ENCODE data around the gene CPA1.

The CPA1 gene

GRCh38 chr7:130397051-130397757 is 16.9 kb downstream of the CPA1 start:
- DNase-seq: no peak

GRCh38 chr7:130397758-130398073 is 17.4 kb downstream of the CPA1 start:
- no peak for DNase-seq

DNA sequence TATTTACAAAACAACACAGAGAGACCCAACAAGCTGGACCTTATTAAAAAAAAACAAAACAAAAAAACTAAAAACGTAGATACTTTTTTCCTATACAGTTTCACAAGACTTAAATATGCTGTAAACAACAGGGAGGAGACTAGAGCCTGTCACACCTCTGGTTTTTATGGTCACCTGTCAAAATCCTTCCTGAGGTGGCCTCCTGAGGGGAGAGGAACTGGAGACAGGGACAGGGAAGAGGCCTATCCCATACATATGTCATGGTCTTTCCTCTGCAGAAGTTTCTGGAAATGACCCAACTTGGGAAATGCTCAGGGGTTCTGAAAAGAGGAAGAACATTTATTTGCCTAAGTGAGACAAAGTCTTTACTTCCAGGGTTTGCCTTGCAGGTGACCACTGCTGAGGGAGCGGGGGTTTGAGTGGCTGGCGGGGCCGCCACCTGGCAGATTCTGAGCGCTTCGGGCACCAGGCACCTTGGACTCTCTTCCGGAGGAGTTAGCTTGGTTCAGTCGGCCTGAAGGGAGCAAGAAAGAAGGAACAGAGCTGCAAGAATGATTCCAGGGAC is 18.3 kb downstream of the CPA1 start:
- no peak for DNase-seq

- no peak for DNase-seq
Observed at GRCh38 chr7:130400120-130400572, 19.9 kb downstream of the CPA1 start.

DNA sequence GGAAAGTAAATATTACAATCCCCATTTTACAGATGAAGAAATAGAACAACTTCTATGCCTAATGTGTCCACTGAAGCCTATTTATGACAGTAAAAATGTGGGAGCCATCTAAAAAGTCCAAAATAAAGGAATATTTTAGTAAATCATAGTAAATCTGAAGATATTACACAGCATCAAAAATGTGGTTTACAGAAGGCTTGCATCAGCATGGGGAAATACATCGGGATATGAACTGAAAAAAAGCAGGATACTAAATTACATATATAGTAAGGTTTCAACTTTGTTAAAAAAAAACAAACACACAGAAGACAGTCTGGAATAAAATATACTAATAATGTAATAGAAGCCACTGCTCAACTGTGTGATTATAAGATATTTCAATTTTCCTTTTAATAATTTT is 20.8 kb downstream of the CPA1 start:
- no peak for DNase-seq

GRCh38 chr7:130401578-130401977 is 21.3 kb downstream of the CPA1 start:
- DNase-seq: no peak

DNA sequence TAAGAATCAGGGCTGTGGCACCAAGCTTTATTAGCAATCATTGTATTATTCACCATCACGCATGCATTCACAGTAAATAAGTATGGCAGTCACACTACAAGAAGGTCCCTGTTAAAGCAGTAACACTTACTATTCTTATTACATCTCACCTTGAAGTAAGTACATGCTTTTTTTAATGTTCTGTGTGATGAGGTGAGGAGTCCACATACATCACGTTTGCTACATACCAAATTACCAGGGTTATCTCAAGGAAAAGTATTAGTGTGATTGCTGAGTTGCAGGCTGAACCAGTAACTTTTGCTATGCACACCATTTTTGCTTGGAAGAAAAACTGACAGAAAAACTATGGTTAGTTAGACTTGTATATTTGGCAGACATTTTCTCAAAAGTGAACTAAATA is 24.7 kb downstream of the CPA1 start:
- no peak for DNase-seq

DNA sequence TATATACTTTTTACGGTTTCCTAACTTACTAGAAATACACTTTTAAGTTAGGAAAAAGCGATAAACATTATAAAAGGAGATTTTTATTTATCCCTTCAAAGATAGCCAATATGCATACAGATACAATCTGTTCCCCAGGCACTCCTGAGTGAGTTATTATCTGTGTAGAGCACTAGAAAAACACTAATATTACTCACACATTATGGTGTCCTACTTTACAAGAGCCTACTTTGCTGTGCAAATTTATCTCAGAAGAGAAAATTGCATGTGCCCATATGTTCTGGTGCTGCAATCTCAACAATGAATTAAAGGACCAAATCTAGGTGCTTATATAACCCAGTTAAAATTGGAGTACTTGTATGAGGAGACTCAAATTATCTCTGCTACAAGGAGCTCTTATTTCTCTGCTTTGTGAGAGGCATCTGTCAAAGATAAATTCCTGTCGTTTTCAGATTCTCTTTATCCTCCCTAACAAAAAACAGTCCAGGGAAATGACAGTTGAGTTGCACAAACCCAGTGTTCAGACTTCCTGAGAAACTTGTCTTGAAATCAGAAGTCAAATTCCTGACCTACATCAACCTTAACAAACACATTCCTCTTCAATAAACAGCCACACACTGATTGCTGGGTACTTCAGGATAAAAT is 28.9 kb downstream of the CPA1 start:
- DNase-seq: peak; percentile 81 to 98

- DNase-seq: no peak
Observed at GRCh38 chr7:130409712-130410072, 29.4 kb downstream of the CPA1 start.

- peak in 1 of 2 experiments; percentile 6 for DNase-seq
Observed at GRCh38 chr7:130410868-130411541, 30.7 kb downstream of the CPA1 start.

DNA sequence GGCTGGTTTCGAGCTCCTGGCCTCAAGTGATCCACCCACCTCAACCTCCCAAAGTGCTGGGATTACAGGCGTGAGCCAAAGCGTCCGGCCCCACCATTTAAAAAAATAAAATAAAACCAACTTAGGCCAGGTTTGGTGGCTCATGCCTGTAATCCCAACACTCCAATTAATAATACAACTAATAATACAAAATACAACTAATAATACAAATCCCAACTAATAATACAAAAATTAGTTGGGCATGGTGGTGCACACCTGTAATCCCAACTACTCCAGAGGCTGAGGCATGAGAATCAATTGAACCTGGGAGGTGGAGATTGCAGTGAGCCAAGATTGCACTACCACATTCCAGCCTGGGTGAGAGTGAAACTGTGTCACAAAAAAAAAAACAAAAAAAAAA is 32.9 kb downstream of the CPA1 start:
- DNase-seq: no peak

DNA sequence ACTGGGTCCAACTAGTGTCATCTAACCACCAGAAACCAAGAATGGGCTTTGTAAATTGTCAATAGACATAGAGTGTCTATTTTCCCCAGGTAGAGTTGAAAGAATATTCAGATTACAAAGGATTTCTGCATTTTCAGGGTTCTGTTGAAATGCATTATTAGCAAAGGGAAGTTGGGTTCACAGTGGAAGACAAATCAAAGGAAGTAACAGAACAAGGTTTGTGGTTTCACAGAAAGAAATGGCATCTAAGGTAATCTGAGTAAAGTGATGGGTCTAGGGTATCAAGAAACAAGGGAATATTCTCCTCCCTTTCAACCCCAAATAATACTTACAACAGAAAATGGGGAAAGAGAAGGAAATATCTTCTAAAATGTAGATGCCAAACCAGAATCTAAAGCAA is 34.7 kb downstream of the CPA1 start:
- DNase-seq: no peak

DNA sequence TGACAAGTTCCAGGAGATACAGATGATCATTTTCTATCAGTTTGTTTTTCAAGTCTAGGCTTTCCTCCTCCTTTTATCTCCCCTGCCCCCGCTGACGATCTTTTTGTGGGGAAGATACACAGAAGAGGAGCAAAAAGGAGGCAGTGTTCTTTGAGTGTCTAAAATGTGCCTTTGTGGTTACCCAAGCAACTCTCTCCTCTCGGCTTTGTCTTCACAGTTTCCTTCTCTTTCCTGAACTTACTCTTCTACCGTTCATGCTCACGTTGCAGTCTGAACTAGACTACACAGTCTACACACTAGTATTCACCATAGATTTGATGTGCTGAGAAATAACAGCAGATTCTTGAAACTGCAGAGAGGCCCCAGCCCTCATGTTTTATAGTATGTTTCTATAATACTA is 36.9 kb downstream of the CPA1 start:
- DNase-seq: no peak

GRCh38 chr7:130418306-130418705 is 38.0 kb downstream of the CPA1 start:
- no peak for DNase-seq

GRCh38 chr7:130419658-130420057 is 39.4 kb downstream of the CPA1 start:
- no peak for DNase-seq

GRCh38 chr7:130420943-130421578 is 40.8 kb downstream of the CPA1 start:
- no peak for DNase-seq

GRCh38 chr7:130421684-130422083 is 41.4 kb downstream of the CPA1 start:
- peak; percentile 21 to 84 for DNase-seq

GRCh38 chr7:130423501-130424037 is 43.3 kb downstream of the CPA1 start:
- no peak for DNase-seq

DNA sequence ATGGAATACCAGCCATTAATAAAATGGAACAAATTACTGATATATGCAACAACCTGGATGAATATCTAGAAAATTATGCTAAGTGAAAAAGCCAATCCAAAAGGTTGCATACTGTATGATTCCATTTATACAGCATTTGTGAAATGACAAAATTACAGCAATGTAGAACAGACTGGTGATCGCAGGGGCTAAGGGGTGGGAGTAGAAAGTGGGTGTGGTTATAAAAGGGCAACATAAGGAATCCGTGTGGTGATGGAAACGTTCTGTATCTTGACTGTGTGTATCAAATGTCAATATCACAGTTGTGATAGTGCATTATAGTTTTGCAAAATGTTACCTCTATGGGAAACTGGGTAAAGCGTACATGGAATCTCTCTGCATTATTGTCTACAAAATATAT is 45.5 kb downstream of the CPA1 start:
- DNase-seq: peak; percentile 40 to 74

DNA sequence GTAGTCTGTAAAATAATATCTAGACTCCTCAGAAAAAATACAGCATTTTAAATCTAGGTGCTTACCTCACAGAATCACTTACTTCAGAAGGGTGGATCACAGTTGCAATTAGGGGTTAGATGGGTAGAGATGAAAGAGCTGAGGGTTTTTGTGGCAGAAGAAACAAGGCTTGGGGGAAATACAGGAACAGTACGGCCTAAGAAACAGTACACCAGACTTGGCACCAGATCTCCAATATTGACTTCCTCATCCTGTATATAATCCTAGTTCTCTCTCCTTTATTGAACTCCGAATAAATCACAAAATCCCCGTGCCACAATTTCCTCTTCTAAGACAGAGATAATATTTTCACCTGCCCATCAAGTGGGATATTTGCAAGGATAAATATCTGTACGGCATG is 46.3 kb downstream of the CPA1 start:
- DNase-seq: peak in 1 of 2 experiments; percentile 55

GRCh38 chr7:130429019-130429418 is 48.7 kb downstream of the CPA1 start:
- DNase-seq: peak in 1 of 2 experiments; percentile 47

DNA sequence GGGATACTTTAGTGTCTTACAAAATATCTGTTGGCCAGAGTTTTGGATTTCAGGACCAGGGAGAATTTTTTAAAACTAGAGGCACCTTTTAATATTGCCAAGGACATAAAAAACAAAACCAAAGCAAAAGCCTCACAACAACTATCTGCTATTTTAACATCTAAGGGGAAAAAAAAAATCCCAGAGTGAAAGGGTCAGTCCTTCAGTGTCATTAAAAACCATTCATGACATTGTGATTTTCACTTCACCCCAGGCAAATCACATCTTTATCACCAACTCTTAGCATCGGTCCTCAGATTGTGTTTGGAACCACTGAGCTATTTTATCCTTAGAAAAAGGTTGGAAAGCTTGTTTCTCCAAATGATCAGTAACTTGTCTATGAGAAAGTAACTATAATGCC is 49.8 kb downstream of the CPA1 start:
- no peak for DNase-seq

All from NCI-H524 (cell line).